Erythroblast (primary cell): ENCODE data around the gene TFPT.

Source experiments
- DNase-seq, 2 experiments: peaks; one replicate each; lab custom pipeline; 2025; lab: John Stamatoyannopoulos, UW
- GATA1 ChIP-seq: IDR thresholded peaks from 2 replicates; pipeline ENCODE4 v1.6.1; 2011; ENCODE audit warnings: low read depth, mild to moderate bottlenecking, control low read depth, low read length, moderate library complexity
- POLR2A ChIP-seq: IDR thresholded peaks from 2 replicates; pipeline ENCODE4 v1.6.1; 2011; ENCODE audit warnings: mild to moderate bottlenecking, low read length

The TFPT gene

GRCh38 chr19:54138489-54139256 is 23.2 kb upstream of the TFPT start:
- peak; percentile 33 to 46 for DNase-seq
- no peak for TF ChIP-seq GATA1
- no peak for TF ChIP-seq POLR2A

- peak; percentile 65 to 82 for DNase-seq
- TF ChIP-seq GATA1 (no peak), POLR2A (no peak)
Measured at GRCh38 chr19:54137699-54138488, 22.4 kb upstream of the TFPT start, which contains the start of gene CNOT3. CNOT3 (plus strand) TSS chr19:54137762; CDS start chr19:54142979, 5,217 bp downstream.

GRCh38 chr19:54136864-54137698 is 21.6 kb upstream of the TFPT start:
- DNase-seq: peak; percentile 100

GRCh38 chr19:54136086-54136863 is 20.8 kb upstream of the TFPT start:
- no peak for DNase-seq
- no peak for TF ChIP-seq GATA1

More at GRCh38 chr19:54136864-54137698, 21.6 kb upstream of the TFPT start:
- TF ChIP-seq GATA1 (no peak), POLR2A (peak; percentile 59)

GRCh38 chr19:54133957-54134590 is 18.6 kb upstream of the TFPT start:
- DNase-seq: no peak
- TF ChIP-seq GATA1 (no peak), POLR2A (no peak)

- peak; percentile 23 to 35 for DNase-seq
- TF ChIP-seq POLR2A: no peak
- TF ChIP-seq GATA1: no peak
Measured at GRCh38 chr19:54133312-54133956, 18.0 kb upstream of the TFPT start.

- DNase-seq: no peak
- TF ChIP-seq GATA1 (no peak), POLR2A (no peak)
Measured at GRCh38 chr19:54129617-54129996, 14.2 kb upstream of the TFPT start.

GRCh38 chr19:54128796-54129616 is 13.5 kb upstream of the TFPT start:
- no peak for TF ChIP-seq GATA1
- DNase-seq: no peak

GRCh38 chr19:54128441-54128725 is 12.9 kb upstream of the TFPT start:
- TF ChIP-seq POLR2A (no peak), GATA1 (no peak)
- DNase-seq: no peak

GRCh38 chr19:54127688-54128440 is 12.4 kb upstream of the TFPT start:
- TF ChIP-seq GATA1: no peak
- TF ChIP-seq POLR2A: no peak
- DNase-seq: no peak

GRCh38 chr19:54125713-54126112 is 10.3 kb upstream of the TFPT start:
- TF ChIP-seq POLR2A (no peak), GATA1 (no peak)
- no peak for DNase-seq

GRCh38 chr19:54124393-54124792 is 8.9 kb upstream of the TFPT start:
- TF ChIP-seq GATA1 (no peak), POLR2A (no peak)

More at GRCh38 chr19:54124393-54124792, 8.9 kb upstream of the TFPT start:
- DNase-seq: no peak
